HG02759 (cell line): Measurements from ENCODE around the gene SH3RF3.

Experiments
- ATAC-seq: cut with Tn5 transposase; IDR thresholded peaks from one replicate; pipeline ENCODE4 v1.9.1; 2021; ENCODE audit warnings: mild to moderate bottlenecking, moderate library complexity; ENCODE audit not compliant: unreplicated experiment

SH3RF3 gene

DNA sequence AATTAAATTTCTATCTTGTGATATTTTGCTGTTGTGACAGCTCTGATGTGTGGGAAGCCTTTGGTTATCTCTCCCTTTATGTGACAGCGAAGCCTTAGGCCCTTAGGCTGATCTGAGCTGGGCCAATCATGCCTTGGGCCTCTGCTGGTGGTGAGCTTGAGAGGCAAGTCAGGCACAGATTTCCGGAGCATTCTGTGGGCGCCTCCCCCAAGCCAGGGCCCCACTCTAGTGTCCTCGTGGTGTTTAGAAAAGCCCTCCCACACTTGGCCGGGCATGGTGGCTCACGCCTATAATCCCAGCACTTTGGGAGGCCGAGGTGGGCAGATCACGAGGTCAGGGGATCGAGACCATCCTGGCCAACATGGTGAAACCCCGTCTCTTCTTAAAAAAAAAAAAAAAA is 239.8 kb downstream of the SH3RF3 start:
- ATAC-seq = no peak

DNA sequence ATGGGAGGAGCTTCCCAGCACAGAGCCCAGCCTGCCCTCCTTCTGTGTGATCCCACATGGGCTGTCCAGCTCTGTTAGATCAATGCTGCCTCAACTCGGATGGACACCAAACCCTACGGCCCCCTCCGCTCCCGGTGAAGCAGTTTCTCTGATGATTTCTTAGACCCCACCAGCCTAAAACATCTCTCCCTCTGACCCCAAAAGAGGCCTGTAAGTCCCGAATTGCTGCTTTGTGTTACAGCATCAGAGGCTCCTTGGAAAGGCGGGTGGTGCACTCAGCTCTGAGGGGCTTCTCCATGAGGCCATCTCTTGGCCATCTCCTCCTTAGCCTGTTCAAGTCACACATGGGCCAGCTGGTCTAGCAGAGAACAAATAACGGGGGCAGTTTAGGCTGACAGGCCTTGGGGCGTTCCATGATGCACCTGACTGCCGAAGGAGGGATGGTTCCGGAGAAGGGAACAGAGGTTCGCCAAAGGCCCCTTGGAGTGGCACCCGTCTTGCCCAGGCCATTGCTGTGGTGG is 240.7 kb downstream of the SH3RF3 start:
- ATAC-seq = no peak

DNA sequence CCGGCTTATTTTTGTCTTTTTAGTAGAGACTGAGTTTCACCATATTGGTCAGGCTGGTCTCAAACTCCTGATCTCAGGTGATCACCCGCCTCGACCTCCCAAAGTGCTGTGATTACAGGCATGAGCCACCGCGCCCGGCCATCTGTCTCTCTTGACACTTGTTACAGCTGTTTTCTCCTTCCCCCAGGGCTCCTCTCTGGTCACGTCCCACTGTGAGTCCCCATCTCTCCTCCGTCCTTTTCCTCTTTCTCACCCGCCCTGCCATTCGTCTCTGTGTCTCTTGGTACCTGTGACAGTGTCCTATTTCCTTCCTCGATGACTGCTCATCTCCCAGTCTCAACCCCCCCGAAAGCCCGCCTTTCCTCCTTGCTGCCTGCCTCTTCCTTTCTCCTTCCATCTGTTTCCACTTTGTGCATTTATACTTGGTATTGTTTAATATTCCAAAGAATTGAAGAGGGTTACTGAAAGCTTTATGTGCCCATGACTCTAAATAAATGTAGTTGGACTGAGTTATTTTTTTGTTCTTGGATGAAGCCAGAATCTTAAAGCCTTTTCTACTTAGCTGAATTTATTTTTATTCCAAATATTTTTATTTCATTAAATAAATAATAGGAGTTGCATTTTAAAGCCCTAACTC is 241.5 kb downstream of the SH3RF3 start:
- ATAC-seq = no peak

DNA sequence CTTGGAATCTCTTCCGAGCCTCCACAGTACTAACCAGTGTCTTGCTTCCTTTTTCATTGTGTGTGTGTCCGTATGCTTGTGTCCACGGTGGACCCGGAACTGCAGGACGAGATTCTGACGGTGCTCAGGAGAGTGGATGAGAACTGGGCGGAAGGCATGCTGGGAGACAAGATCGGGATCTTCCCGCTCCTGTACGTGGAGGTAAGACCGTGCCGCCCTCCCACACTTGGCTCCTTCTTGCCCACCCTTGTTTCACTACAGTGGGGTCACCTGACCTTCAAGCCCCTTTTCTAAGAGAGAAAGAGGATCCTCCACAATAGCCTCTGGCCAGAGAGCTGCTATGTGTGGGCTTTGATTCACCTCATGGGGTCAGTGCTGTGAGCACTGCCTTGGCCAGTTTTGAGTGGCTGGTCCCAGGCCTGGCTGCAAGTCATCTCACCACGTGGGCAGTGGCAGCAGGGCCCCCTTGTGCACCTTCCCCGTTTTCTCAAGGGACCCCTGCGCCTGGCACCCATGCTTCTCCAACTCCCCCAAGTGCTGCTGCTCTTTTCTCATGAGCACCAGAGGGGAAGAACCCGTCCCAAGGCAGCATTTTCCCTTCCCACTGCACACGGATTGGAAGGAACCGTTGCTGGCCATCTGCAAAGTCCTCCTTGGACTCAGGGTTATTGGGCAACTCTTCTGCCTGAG is 242.6 kb downstream of the SH3RF3 start:
- ATAC-seq = no peak

DNA sequence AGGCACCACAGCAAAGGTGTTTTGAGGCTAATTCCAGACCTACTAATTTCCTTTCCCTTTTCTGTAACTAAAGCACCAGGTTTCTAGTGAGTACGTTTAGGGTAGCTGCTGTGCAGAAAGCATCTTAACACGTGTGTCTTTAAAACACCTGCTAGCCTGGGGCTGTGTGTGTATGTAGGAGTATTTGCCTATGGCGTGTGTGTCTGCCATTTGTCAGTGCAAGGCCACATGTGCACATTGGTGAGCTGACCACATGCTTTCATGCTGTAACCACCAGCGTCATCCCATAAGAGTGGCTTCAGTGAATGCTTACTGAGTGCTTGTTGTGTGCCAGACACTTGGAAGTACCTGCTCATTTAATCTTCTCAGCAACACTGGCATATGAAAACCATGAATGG is 243.2 kb downstream of the SH3RF3 start:
- ATAC-seq = no peak

DNA sequence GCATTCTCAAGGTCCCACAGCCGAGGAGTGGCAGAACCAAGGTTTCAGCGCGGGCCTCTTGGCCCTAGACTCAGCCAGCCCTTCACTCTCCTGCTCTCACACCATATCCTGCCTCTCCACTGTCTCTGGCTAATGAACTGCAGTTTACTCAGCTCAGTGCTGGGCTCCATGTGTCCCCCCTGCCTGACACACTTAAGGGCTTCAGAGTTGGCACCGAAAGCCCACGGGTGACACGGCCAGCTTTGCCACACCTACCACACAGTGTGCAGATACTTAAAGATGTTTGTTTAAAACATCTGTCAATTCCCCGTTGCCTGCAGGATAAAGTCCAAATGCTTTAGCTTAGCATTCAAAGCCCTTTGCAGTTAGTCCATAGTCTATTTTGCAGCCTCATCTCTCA is 243.6 kb downstream of the SH3RF3 start:
- ATAC-seq = no peak

DNA sequence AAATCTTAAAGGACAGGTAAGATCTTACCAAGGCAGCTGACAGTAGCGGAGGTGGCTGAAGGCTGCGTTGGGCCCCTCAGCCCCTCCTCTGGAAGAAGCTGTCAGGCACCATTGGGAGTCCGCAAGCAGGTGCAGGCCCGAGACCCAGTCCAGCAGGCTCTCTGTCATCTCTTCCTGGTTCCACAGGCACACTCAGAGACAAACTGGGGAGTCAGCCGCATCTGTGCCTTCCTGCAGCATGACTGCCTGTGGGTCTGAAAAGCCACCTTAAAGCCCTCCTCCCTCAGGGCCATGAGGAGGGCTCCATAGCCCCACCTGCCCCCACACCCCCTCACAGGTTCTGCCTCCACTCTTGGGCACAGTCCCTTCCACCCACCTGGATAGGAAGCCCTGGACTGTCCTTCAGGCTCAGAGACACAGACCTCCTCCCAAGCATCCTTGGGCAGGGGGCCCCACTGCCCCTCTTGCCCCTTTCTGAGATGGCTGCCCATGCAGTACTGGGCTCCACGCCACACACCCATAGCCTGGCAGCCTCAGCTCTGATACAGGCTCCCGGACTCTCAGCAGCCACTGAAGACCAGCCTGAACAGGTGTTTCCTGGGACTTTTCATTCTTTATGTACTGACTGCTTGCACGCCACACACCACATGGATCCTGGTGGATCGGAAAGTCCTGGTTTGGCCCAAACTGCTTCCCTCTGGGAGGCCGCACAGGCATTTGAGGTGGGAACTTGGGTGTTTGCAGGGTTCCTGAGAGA is 245.0 kb downstream of the SH3RF3 start:
- no peak for ATAC-seq

DNA sequence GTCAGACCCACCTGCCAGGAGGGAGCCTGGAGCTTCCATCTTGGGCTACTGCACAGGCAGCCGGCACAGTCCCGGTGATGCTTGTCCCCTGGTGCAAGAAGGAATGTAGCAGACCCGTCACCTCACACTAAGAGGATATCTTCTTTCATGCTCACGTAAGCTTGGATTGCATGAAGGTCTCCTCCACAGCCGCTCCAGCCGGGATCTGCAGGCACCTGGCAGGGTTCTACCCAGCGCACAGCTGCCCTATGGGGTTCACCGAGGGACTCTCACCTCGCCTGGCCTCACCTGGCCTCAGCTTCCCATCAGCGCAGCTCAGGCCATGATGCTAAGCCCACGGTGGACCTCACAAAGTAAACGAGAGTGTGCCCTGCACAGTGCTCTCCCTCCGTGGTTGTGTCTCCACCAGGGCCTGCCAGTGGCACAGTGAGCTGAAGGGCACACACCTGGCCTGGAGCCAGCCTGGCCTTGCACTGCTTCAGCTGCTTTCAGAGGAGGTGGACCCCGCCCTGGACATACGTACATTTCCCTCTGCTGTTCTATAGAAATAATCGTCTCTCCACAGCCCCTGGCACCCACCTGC is 245.6 kb downstream of the SH3RF3 start:
- no peak for ATAC-seq

DNA sequence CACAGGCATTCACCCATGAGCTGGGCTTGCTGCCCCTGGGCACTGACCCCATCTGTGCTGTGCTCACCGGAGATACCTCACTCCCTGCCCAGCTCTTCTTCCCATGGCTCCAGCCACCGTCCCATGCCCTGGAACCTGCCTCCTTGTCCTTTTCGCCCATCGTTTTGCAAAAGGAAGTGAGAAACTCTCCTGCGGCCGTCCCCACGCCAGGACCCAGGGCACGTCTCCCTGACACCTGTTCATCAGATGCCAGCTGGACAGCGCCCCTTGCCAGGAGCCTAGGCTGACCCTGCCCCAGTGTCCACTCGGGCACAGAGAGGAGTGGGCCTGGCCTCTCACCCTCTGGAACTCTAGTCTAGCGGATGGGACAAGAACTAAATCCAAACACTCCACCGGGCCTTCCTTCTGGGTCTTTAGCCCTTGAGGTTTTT is 246.1 kb downstream of the SH3RF3 start:
- ATAC-seq = no peak

DNA sequence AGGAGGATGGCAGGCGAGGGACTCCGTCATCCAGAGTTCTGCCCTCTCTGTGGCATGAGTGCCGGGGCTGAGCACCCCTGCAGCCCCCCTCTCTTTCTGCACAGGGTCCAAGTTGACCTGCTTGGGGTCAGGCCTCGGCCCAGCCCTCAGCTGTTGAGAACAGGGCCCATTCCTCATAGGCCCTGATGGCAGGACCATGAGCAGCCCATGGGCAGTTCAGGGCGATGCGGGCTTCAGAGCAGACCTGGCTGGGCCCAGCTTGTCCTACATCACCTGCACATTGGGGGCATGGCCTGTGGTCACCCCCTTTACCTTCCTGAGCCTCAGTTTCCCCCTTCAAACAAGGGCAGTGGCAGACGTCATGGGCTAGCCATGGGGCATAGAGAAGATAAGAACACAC is 246.7 kb downstream of the SH3RF3 start:
- ATAC-seq = no peak

DNA sequence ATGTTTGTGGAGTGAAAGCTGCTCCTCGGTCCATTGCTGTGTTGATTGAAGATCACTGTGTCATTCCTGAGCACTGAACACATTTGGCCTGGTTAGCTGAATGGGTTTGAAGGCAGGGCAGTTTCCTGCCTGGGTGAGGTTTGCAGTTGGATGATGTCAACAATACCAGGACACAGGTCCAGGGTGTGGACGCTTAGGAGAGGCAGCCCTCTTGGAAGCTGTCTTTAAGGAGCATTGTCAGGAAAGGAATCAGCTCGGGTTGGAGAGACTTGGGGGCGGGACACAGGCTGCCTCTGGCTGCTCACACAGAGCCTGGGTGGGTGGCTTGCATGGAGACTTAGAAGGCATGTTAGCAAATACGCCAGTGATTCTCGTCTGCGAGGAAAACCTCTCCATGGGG is 247.1 kb downstream of the SH3RF3 start:
- ATAC-seq = no peak

DNA sequence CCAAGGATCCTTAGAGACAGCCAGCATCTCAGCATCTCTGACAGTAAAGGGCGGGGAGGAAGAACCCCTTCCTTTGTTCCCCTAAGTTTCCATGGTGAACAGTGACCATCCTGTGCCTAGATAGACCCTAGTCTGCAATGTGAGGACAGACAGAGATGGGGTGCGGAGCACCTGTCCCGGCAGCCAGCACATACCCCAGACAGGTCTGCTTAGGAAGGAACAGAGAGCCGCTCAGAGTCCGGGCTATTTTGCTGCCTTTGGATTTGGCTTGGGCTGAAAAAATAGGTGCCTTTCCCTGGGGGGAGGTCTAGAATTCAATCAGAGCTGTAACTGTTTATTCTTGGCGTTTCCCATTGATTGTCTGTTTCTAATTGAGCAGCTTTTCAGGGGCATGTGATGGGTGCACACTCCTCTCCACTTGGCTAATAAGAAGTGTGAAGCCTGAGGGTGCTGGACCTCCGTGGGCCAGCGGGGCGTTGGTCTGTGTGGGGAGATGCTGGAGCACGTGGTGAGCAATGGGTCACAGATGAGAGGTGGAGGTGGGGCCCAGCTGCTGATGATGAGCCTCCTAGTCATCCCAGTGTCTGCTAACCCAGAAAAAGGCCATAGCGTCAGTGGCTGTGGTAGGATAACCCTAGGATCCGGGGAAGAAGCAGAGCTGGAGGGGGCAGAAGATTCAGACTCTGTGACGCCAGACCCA is 247.9 kb downstream of the SH3RF3 start:
- ATAC-seq = no peak

DNA sequence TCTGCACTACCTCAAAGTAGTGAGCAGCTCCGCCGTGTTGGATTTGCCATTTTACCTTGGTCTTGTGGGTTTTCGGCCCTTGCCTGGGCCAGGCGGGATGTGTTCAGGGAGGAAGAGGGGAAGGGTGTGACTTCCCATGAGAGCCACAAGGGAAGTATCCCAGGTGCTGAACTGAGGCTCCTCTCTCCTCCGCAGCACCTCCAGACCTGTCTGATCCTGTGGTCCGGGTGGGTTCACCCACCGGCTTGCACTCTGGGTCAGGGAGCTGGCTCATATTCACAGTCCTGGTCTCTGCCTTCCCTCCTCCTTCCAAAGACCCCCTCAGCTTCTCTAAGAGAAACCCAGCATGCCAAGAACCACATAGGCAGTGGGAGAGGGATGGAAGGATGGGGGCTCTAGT is 249.0 kb downstream of the SH3RF3 start:
- ATAC-seq = no peak

DNA sequence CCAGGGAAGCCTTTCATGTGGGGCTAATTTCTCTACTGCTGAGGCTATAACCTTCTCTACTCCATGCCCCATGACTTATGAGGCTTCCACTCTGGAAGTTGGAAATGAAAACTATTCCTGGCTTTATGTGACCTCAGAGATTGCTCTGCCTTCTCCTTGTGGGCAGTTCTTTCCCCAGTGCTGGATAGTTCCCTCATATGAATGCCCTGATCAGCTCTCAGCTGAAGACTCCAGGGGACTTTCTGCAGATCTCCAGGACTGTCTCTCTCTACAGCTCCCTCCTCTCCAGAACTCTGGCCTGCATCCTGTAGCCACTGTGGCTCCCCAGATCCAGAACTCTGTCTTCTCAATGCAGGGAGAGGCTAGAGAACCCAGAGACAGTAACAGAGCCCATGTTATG is 249.7 kb downstream of the SH3RF3 start:
- ATAC-seq = no peak

DNA sequence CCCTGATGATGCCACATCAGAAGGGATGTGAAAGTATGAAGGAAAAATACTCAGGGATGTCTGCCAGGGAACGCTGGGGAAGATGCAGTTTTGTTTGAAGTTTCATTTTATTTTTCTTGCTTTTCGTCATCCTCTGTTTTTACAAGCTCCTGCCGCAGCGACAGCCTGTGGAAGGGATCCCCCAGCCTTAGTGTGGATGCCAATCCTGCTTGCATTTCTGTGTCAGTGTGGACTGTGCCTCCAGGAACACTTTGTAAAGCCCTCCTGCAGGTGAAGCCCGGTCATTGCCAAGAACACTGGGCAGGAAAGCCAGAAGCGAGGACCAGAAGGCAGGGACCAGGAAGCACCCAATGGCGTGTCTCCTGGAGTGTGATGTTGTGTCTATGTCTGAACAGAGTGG is 250.5 kb downstream of the SH3RF3 start:
- ATAC-seq = no peak

DNA sequence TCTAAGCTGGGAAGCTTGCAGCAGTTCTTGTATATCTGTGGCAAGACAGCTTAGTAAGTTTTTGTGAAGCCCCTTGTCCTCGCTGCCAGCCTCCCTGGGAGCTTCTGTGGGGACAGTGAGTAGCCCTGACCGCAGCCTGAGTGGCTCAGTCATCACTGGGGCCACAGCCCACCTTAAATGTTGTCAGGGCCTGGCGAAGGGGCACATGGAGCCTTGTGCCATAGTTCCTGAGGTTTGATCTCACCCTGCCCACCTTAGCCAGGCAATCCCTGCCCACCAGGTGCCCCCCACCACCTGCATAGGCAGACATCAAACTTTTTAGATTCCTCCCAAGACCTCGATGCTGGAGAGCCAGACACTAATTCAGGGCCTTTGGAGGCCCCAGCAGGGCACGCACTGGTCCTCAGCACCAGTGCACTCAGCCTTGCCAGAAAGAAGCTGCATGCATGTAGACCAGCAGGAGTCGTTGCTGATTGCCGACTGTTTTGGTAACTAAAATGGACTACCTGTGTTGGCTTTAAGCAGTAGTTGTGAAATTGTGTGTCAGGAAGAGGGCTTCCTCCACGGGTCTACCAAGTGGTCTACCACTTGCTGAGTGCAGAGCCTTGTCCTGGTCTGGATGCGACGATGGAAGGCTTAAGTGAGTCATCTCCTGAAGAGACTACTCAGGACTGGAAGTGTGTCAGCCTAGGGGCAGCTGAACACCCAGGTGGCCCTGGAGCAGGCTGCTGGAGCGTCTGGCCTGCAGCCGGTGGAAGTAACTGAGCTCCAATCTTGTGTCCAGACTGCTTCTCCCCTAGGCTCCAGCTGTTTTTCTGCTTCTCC is 251.7 kb downstream of the SH3RF3 start:
- ATAC-seq = no peak

DNA sequence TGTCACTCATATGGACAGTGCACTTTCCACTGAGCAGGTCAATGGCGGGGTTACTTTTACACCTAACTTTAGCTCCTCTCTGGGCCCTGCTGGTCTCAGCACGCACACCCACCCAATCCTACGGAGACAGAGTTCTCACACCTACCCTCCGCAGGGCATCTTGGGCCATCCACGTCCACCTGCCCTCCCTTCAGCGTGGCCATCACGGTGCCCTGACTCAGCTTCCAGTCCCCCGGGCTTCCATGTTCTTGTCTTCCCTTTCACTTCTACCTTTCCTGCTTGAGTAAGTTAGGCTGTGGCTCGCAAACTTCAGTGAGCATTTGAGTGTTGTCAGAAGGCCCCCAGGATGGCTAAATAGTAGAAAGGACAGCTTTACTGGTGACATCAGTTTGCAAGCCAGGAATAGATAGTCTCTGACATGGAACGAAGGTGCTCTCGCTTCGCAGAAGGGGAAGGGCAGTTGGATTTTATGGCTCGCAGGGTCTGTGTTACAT is 252.4 kb downstream of the SH3RF3 start:
- no peak for ATAC-seq

DNA sequence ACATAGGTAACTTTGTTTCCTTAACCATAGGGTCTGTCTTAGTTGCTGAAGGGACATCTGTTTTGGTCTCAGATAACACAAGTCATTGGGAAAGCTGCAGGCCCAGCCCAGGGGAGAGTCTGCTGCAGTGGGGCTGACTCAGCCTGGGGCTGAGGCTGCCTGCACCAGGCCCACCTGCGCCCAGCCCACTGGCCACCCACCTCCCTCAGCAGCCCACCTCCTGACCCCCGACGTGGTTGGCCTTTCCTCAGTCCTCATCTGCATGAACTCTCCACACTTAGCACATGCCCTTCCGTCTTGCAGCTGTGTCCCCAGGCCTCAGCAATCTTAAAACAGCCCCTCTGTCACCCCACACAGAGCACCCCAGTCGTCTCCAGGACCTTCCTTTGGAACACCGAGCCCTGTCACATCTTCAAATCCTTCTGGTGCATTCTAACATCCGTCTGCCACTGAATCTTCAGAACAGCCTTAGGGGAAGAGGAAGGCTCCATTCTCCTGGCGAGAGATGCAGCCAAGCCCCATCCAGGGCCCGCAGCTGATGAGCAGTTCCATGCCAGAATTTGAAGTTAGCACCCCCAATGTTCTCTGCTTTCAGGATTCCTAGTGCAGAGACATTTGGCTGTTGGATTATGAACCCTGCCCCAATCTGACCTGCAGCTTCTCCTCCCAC is 253.4 kb downstream of the SH3RF3 start:
- no peak for ATAC-seq

DNA sequence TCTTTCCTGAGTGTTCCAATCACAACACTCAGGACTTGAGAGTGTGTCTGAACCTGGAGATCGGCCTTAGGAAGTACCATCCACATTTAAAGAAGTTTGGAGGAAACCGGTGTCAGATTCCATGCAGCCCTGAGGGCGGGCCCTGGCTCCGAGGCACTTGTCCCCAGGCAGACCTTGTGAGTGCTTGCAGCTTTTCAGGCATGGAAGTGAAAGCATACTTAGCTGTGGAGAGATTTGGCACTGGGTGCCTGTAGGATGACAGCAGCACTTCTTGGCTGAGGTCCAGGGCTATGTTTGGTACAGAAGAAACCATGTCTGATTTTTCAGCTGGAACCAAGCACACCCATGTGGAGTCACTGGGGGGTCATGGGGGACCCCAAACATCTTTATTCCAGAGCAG is 253.9 kb downstream of the SH3RF3 start:
- no peak for ATAC-seq
